ENCODE results near the gene CTTNBP2. TPM values are rescaled to one million over a fixed set of nuclear protein-coding genes. Genes with fewer than 3 reads are reported as not detected.

CTTNBP2 gene
- polyA plus RNA-seq, 1 of the 3 experiments (the other 2 are of a cell fraction) = not detected

DNA sequence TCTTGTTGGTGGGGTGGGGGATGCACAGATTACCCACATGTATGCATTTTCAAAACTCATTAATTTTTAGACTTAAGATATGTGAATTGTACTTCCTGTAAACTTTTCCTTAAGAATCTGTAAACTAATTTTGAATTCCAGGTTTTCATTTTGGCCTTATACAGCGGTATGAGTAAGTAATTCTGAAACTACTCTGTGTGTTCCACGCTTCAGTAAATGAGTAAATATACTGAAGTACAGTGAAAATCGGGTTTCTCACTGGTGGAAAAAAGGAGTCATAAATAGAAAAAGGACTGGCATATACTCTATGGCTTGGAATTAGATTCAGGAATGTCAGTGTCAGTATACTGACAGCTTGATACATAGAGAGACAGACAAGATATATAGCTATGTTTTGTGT lies 72.8 kb downstream of the CTTNBP2 start (continued):
- TF ChIP-seq, protein P1, sequence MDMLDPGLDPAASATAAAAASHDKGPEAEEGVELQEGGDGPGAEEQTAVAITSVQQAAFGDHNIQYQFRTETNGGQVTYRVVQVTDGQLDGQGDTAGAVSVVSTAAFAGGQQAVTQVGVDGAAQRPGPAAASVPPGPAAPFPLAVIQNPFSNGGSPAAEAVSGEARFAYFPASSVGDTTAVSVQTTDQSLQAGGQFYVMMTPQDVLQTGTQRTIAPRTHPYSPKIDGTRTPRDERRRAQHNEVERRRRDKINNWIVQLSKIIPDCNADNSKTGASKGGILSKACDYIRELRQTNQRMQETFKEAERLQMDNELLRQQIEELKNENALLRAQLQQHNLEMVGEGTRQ (IDR thresholded peaks at IDR 0.05; ENCODE audit: borderline replicate concordance, low read depth, low read length) = no peak
- TF ChIP-seq, protein P2, sequence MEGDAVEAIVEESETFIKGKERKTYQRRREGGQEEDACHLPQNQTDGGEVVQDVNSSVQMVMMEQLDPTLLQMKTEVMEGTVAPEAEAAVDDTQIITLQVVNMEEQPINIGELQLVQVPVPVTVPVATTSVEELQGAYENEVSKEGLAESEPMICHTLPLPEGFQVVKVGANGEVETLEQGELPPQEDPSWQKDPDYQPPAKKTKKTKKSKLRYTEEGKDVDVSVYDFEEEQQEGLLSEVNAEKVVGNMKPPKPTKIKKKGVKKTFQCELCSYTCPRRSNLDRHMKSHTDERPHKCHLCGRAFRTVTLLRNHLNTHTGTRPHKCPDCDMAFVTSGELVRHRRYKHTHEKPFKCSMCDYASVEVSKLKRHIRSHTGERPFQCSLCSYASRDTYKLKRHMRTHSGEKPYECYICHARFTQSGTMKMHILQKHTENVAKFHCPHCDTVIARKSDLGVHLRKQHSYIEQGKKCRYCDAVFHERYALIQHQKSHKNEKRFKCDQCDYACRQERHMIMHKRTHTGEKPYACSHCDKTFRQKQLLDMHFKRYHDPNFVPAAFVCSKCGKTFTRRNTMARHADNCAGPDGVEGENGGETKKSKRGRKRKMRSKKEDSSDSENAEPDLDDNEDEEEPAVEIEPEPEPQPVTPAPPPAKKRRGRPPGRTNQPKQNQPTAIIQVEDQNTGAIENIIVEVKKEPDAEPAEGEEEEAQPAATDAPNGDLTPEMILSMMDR (IDR thresholded peaks at IDR 0.05) = no peak
- no peak for TF ChIP-seq NFIC (IDR thresholded peaks at IDR 0.05; ENCODE audit: borderline replicate concordance)
- no peak for TF ChIP-seq FOSL2 (IDR thresholded peaks at IDR 0.05; ENCODE audit: borderline replicate concordance, low read depth)
- TF ChIP-seq GABPA (IDR thresholded peaks at IDR 0.05; ENCODE audit: low read depth) = no peak
- TF ChIP-seq, protein P3, sequence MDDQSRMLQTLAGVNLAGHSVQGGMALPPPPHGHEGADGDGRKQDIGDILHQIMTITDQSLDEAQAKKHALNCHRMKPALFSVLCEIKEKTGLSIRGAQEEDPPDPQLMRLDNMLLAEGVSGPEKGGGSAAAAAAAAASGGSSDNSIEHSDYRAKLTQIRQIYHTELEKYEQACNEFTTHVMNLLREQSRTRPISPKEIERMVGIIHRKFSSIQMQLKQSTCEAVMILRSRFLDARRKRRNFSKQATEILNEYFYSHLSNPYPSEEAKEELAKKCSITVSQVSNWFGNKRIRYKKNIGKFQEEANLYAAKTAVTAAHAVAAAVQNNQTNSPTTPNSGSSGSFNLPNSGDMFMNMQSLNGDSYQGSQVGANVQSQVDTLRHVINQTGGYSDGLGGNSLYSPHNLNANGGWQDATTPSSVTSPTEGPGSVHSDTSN (IDR thresholded peaks at IDR 0.05) = no peak
- no peak for TF ChIP-seq RXRA (IDR thresholded peaks at IDR 0.05; ENCODE audit: borderline replicate concordance, low read depth)

DNA sequence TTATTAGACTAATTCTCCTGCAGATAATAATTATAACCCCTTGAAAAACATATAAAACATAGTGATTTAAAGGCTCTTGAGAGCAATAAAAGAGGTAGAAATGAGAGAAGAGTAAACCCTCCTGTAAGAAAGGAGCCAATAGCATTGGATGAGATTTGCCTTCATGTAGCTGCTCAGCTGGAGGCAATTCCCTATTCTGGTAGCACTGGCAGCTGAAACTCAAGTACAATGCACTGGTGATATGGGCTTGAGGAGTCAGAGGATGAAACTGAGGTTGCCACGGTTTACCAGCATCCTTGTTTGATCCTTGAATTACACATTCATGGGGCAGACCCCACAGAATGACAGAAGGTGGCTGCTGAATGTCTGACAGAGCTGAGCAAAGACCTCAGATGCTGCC lies 76.4 kb downstream of the CTTNBP2 start:
- WGBS (ENCODE audit: low lambda C conversion rate) = 0% methylated on average over 1 of the region's 1 CpG
- H3K9ac ChIP-seq = no peak overlapping the region
- H3K36me3 ChIP-seq (replicated peaks in 1 of 2; ENCODE audit: control insufficient read depth in 1 of 2, insufficient read depth in 2 of 2, low read length in 1 of 2) = no peaks in the 10 kb centered on the region
- no peaks in the 10 kb centered on the region; a peak in 1 of 4 replicates for H3K4me1 ChIP-seq (ENCODE audit: control insufficient read depth in 1 of 2, insufficient read depth in 2 of 2, low read depth in 1 of 2, low read length in 1 of 2)
- no peaks in the 10 kb centered on the region for H4K20me1 ChIP-seq (ENCODE audit: insufficient read depth)
- H2AFZ ChIP-seq (ENCODE audit: low read depth) = no peak overlapping the region
- H3K9me3 ChIP-seq = no peaks in the 10 kb centered on the region
- ChIA-PET CTCF (no interaction called here), POLR2A (no interaction called here)
- H3K79me2 ChIP-seq (ENCODE audit: insufficient read depth) = no peaks in the 10 kb centered on the region
- no peak for TF ChIP-seq SIN3A (IDR thresholded peaks at IDR 0.05; ENCODE audit: borderline replicate concordance, low read depth, low read length)
- no peak for TF ChIP-seq RAD21 (IDR thresholded peaks at IDR 0.05; ENCODE audit: low read length)
- TF ChIP-seq MEF2A (IDR thresholded peaks at IDR 0.05; ENCODE audit: borderline replicate concordance, low read depth) = no peak
- no peak for TF ChIP-seq FOXM1 (IDR thresholded peaks at IDR 0.05; ENCODE audit: low read depth)
- TF ChIP-seq EP300 (IDR thresholded peaks at IDR 0.05; ENCODE audit: borderline replicate concordance in 1 of 2, low read depth in 1 of 2, low read length in 1 of 2) = no peak
- TF ChIP-seq, protein P4, sequence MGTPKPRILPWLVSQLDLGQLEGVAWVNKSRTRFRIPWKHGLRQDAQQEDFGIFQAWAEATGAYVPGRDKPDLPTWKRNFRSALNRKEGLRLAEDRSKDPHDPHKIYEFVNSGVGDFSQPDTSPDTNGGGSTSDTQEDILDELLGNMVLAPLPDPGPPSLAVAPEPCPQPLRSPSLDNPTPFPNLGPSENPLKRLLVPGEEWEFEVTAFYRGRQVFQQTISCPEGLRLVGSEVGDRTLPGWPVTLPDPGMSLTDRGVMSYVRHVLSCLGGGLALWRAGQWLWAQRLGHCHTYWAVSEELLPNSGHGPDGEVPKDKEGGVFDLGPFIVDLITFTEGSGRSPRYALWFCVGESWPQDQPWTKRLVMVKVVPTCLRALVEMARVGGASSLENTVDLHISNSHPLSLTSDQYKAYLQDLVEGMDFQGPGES (IDR thresholded peaks at IDR 0.05; ENCODE audit: low read depth, low read length) = no peak
- TF ChIP-seq GABPA (IDR thresholded peaks at IDR 0.05; ENCODE audit: low read depth) = no peak
- TF ChIP-seq MXI1 (IDR thresholded peaks at IDR 0.05; ENCODE audit: low read depth, low read length) = no peak
- no peak for TF ChIP-seq CHD2 (IDR thresholded peaks at IDR 0.05; ENCODE audit: low read length, partially characterized antibody)
- H3K27me3 ChIP-seq (ENCODE audit: insufficient read depth) = peaks cover 4% of the 10 kb centered on the region; the same call in 1 of the 2 replicates
- no peak overlapping the region for H3K27ac ChIP-seq (ENCODE audit: low read depth in 2 of 2, low read length in 1 of 2)
- H3K4me3 ChIP-seq (ENCODE audit: low read depth in 2 of 2, low read length in 1 of 2) = no peak overlapping the region
- no peaks in the 10 kb centered on the region for H3K9me2 ChIP-seq
- DNase-seq = no peak
- H3K4me2 ChIP-seq = no peak overlapping the region
- H3F3A ChIP-seq (replicated peaks; ENCODE audit: insufficient read depth) = no peaks in the 10 kb centered on the region
